GM23338 (cell line): ENCODE results near the gene ANXA3. TPM values are rescaled to one million over a fixed set of nuclear protein-coding genes. Genes with fewer than 3 reads are reported as not detected.

Experiments
- ATAC-seq: fragments of 200-7000 bp; cut with Tn5 transposase; 3 replicates; pipeline ENCODE4 v1.9.1; 2020
- DNase-seq: peaks from one replicate; pipeline ENCODE4 v3.0.0-alpha.2; 2015; ENCODE audit warnings: low spot score
- H2AFZ ChIP-seq: fragments of 200-600 bp; sonication (generic); 2 replicates; pipeline ENCODE4 v1.8.0; 2016; ENCODE audit warnings: antibody characterized with exemption, mild to moderate bottlenecking, moderate library complexity
- H3F3A ChIP-seq: fragments of 200-600 bp; sonication (generic); replicated peaks from 2 replicates; pipeline ENCODE4 v1.8.0; 2017; ENCODE audit warnings: antibody characterized with exemption, mixed run types, low read depth
- H3K27ac ChIP-seq: fragments of 200-600 bp; sonication (generic); 2 replicates; pipeline ENCODE4 v1.6.1; 2016; ENCODE audit warnings: low read depth
- H3K27me3 ChIP-seq: fragments of 200-600 bp; sonication (generic); 2 replicates; pipeline ENCODE4 v1.8.0; 2016; ENCODE audit warnings: mild to moderate bottlenecking, mixed run types, moderate library complexity; ENCODE audit not compliant: insufficient read depth
- H3K36me3 ChIP-seq: fragments of 200-600 bp; sonication (generic); 2 replicates; pipeline ENCODE4 v1.8.0; 2016; ENCODE audit warnings: mild to moderate bottlenecking; ENCODE audit not compliant: insufficient read depth
- H3K4me1 ChIP-seq: fragments of 200-600 bp; sonication (generic); 2 replicates; pipeline ENCODE4 v1.8.0; 2016; ENCODE audit warnings: mild to moderate bottlenecking, moderate library complexity; ENCODE audit not compliant: insufficient read depth
- H3K4me2 ChIP-seq: fragments of 200-600 bp; sonication (generic); 2 replicates; pipeline ENCODE4 v1.7.1; 2017; ENCODE audit warnings: mixed run types
- H3K4me3 ChIP-seq: fragments of 200-600 bp; sonication (generic); 2 replicates; pipeline ENCODE4 v1.6.1; 2016; ENCODE audit warnings: mixed run types
- H3K79me2 ChIP-seq: fragments of 200-600 bp; sonication (generic); replicated peaks from 2 replicates; pipeline ENCODE4 v1.8.0; 2017; ENCODE audit warnings: mild to moderate bottlenecking; ENCODE audit not compliant: insufficient read depth
- H3K9me2 ChIP-seq: fragments of 200-600 bp; sonication (generic); 2 replicates; pipeline ENCODE4 v1.8.0; 2017; ENCODE audit not compliant: insufficient read depth
- H4K20me1 ChIP-seq: fragments of 200-600 bp; sonication (generic); replicated peaks from 2 replicates; pipeline ENCODE4 v1.8.0; 2017; ENCODE audit warnings: mild to moderate bottlenecking; ENCODE audit not compliant: insufficient read depth
- H3K27ac Mint-ChIP-seq: 2 replicates; pipeline ENCODE4 v1.8.0; 2020; ENCODE audit warnings: inconsistent platforms, mild to moderate bottlenecking, moderate library complexity, mixed read lengths
- H3K27me3 Mint-ChIP-seq: 3 replicates; pipeline ENCODE4 v1.8.0; 2022; ENCODE audit warnings: low read depth, mild to moderate bottlenecking, moderate library complexity, mixed read lengths, inconsistent platforms; ENCODE audit not compliant: insufficient read depth, poor library complexity
- H3K36me3 Mint-ChIP-seq: 3 replicates; pipeline ENCODE4 v1.8.0; 2021; ENCODE audit warnings: low read depth, mild to moderate bottlenecking, inconsistent platforms, moderate library complexity, mixed read lengths
- H3K4me1 Mint-ChIP-seq: 3 replicates; pipeline ENCODE4 v1.8.0; 2020; ENCODE audit warnings: mild to moderate bottlenecking, inconsistent platforms, mixed read lengths
- H3K4me3 Mint-ChIP-seq: 3 replicates; pipeline ENCODE4 v1.8.0; 2021; ENCODE audit warnings: moderate library complexity, mild to moderate bottlenecking, inconsistent platforms, mixed read lengths
- H3K9me3 Mint-ChIP-seq: 3 replicates; pipeline ENCODE4 v1.8.0; 2020; ENCODE audit warnings: moderate library complexity, mild to moderate bottlenecking, inconsistent platforms, mixed read lengths
- ETS1 ChIP-seq: IDR thresholded peaks from 2 replicates; pipeline ENCODE4 v1.6.1; 2016; ENCODE audit warnings: antibody characterized with exemption
- EZH2 ChIP-seq: fragments of 200-600 bp; sonication (generic); IDR thresholded peaks from one replicate; pipeline ENCODE4 v1.8.0; 2017; ENCODE audit warnings: antibody characterized with exemption, mild to moderate bottlenecking, low read depth; ENCODE audit not compliant: unreplicated experiment
- EZH2phosphoT487 ChIP-seq: fragments of 200-600 bp; sonication (generic); IDR thresholded peaks from one replicate; pipeline ENCODE4 v1.8.1; 2018; ENCODE audit warnings: antibody characterized with exemption; ENCODE audit not compliant: unreplicated experiment
- JUNB ChIP-seq: IDR thresholded peaks from one replicate; pipeline ENCODE4 v1.6.1; 2016; ENCODE audit warnings: antibody characterized with exemption; ENCODE audit not compliant: unreplicated experiment
- NANOG ChIP-seq: IDR thresholded peaks from 2 replicates; pipeline ENCODE4 v1.6.1; 2016; ENCODE audit warnings: antibody characterized with exemption, borderline replicate concordance
- POLR2AphosphoS5 ChIP-seq: IDR thresholded peaks from 2 replicates; pipeline ENCODE4 v1.6.1; 2016; ENCODE audit warnings: antibody characterized with exemption, low read depth
- REST ChIP-seq: IDR thresholded peaks from one replicate; pipeline ENCODE4 v1.6.1; 2018; ENCODE audit warnings: antibody characterized with exemption; ENCODE audit not compliant: unreplicated experiment
- STAT1 ChIP-seq: IDR thresholded peaks from one replicate; pipeline ENCODE4 v1.6.1; 2016; ENCODE audit warnings: antibody characterized with exemption; ENCODE audit not compliant: unreplicated experiment
- ZNF114 ChIP-seq: fragments of 250-450 bp; sonication (Bioruptor Pico); IDR thresholded peaks from 2 replicates; pipeline ENCODE4 v1.5.0; 2020; ENCODE audit warnings: mild to moderate bottlenecking, moderate library complexity
- ZNF331 ChIP-seq: fragments of 250-450 bp; sonication (Bioruptor Pico); IDR thresholded peaks from 2 replicates; pipeline ENCODE4 v1.5.0; 2020; ENCODE audit warnings: low read depth, mild to moderate bottlenecking, moderate library complexity
- polyA plus RNA-seq: library from polyadenylated mRNA; unstranded; fragments of >200 nt; fragmentation: Nextera tagmentation; extraction: Ambion mirVana; gene quantifications from 2 replicates; pipeline ENCODE4 v1.2.1, GENCODE V29; 2016
- total RNA-seq: library from RNA; depleted of rRNA; stranded (reverse); fragments of >200 nt; shearing (Covaris generic); gene quantifications from 2 replicates; pipeline ENCODE4 v1.2.3, GENCODE V29; 2014

ANXA3 gene
- total and polyA plus RNA-seq, 2 experiments from 2014 or later, result 20.3 to 31.5 TPM

GRCh38 chr4:78569306-78569821 lies 17.8 kb downstream of the ANXA3 start (continued):
- TF ChIP-seq REST (no peak), JUNB (no peak), POLR2AphosphoS5 (no peak), EZH2phosphoT487 (no peak), NANOG (no peak), EZH2 (no peak)

GRCh38 chr4:78570117-78570516 lies 18.5 kb downstream of the ANXA3 start:
- no peak for TF ChIP-seq ZNF114 (CRISPR knock-in tag)
- no peak for TF ChIP-seq ETS1
- TF ChIP-seq ZNF331 (CRISPR knock-in tag), result no peak
- TF ChIP-seq STAT1, result no peak
- TF ChIP-seq REST, result no peak
- no peak for TF ChIP-seq EZH2
- TF ChIP-seq EZH2phosphoT487, result no peak
- no peak for TF ChIP-seq JUNB
- TF ChIP-seq NANOG, result no peak
- no peak for TF ChIP-seq POLR2AphosphoS5
- no peak overlapping the region for H3K27ac ChIP-seq
- Mint-ChIP-seq H3K27ac (no peak overlapping the region), H3K36me3 (no peaks in the 10 kb centered on the region), H3K4me1 (peaks cover 38% of the 10 kb centered on the region), H3K4me3 (no peak overlapping the region), H3K27me3 (peaks cover 5% of the 10 kb centered on the region), H3K9me3 (no peaks in the 10 kb centered on the region)
- ATAC-seq (no peak), DNase-seq (no peak)
- H3K79me2 ChIP-seq, result no peaks in the 10 kb centered on the region
- no peaks in the 10 kb centered on the region for H3K9me2 ChIP-seq
- H3K4me3 ChIP-seq, result no peak overlapping the region
- no peaks in the 10 kb centered on the region for H3F3A ChIP-seq
- H3K4me2 ChIP-seq, result no peak overlapping the region
- no peaks in the 10 kb centered on the region for H3K36me3 ChIP-seq
- H3K27me3 ChIP-seq, result no peaks in the 10 kb centered on the region
- no peak overlapping the region for H2AFZ ChIP-seq
- H4K20me1 ChIP-seq, result no peaks in the 10 kb centered on the region
- H3K4me1 ChIP-seq, result peaks cover 20% of the 10 kb centered on the region
